Skeletal muscle satellite cell (primary cell): ENCODE results near the gene FAM114A2.
A peak's percentile ranks its signal among the peaks of the same experiment; 100 is the strongest.
"Not testable (repeated sequence)": the region's sequence is repeated elsewhere in the genome, so short reads cannot be mapped to it uniquely, and the experiment has no call there.

ENCODE experiments used
- H3K27me3 ChIP-seq: 2 replicates; pipeline ENCODE4 v1.7.0; 2013; ENCODE audit warnings: low read length; ENCODE audit not compliant: control insufficient read depth, insufficient read depth
- H3K36me3 ChIP-seq: 2 replicates; pipeline ENCODE4 v1.7.0; 2013; ENCODE audit warnings: mild to moderate bottlenecking, control low read depth, low read length; ENCODE audit not compliant: insufficient read depth
- H3K4me1 ChIP-seq: 2 replicates; pipeline ENCODE4 v1.7.0; 2013; ENCODE audit warnings: low read length; ENCODE audit not compliant: control insufficient read depth, insufficient read depth
- H3K4me2 ChIP-seq: 2 replicates; pipeline ENCODE4 v1.7.0; 2013; ENCODE audit warnings: mild to moderate bottlenecking, low read length
- H3K4me3 ChIP-seq: 2 replicates; pipeline ENCODE4 v1.7.0; 2013; ENCODE audit warnings: low read length
- H3K9ac ChIP-seq: 2 replicates; pipeline ENCODE4 v1.7.0; 2013; ENCODE audit warnings: mild to moderate bottlenecking, low read depth, low read length, moderate library complexity
- H3K9me3 ChIP-seq: replicated peaks from 2 replicates; pipeline ENCODE4 v1.7.0; 2013; ENCODE audit warnings: mild to moderate bottlenecking, control low read depth, low read length

Gene FAM114A2

DNA sequence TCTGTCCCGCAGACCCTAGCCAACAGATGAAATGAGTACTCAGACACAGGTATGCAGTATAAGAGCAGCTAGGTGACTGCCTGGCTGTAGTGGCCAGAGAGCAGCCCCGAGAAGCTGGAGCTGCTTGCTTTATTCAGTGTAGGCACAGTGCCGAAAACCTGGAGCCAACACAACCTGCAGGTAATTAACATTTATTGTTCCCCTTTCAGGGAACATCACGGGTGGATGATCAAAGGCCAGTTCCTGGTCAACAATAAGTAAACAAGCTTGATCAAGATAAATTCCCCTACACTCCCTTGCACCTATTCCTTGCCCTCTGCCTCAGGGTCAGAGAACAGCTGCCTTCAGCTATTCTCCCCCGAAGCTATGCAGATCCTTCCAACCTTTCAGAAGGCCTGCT is 31.1 kb upstream of the FAM114A2 start:
- not testable (repeated sequence) for H3K36me3 ChIP-seq, H3K9ac ChIP-seq, H3K9me3 ChIP-seq, H3K4me1 ChIP-seq, H3K4me3 ChIP-seq, H3K4me2 ChIP-seq, H3K27me3 ChIP-seq

DNA sequence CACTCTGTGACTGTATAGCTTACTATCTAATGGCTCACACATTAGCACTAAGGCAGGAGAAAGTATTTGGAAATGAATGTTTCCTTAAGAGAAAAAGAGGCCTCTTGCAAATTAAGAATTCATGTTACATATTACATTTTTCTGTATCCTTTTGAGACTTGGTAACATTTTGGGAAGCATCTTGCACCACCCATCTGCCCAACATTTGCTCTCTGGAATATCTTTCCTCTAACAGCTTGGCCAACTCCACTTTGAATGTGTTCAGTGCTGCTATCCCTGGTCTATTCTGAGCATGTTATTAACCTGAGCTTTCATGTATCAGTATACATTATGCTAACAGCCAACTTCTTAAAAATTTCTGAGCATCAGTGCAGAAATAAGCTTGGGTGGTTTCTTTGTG is 27.3 kb upstream of the FAM114A2 start:
- Histone ChIP-seq H3K27me3 (no peaks in the 10 kb centered on the region), H3K9me3 (no peaks in the 10 kb centered on the region), H3K9ac (no peak overlapping the region), H3K4me3 (no peak overlapping the region), H3K36me3 (no peaks in the 10 kb centered on the region), H3K4me1 (no peaks in the 10 kb centered on the region), H3K4me2 (no peak overlapping the region)

DNA sequence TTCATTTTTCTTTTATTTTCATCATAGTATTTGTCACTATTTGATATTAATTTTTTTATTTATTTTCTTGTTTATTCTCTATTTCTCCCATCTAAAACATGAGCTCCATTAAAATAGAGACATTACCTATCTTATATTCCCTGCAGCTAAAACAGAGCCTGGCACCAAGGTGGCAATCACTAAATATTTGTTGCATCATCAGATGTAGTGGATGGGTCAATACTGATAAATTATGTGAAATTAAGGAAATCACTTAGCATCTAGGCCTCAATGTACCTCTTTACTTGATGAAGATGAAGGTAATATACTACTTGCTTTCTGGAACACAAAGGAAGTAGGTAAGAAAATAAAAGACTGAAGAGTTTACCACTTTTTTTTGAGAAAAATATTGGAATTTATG is 24.7 kb upstream of the FAM114A2 start:
- H3K4me1 ChIP-seq = no peaks in the 10 kb centered on the region
- no peak overlapping the region for H3K9ac ChIP-seq
- no peaks in the 10 kb centered on the region for H3K9me3 ChIP-seq
- H3K27me3 ChIP-seq = no peaks in the 10 kb centered on the region
- no peak overlapping the region for H3K4me2 ChIP-seq
- no peaks in the 10 kb centered on the region for H3K36me3 ChIP-seq
- no peak overlapping the region for H3K4me3 ChIP-seq

DNA sequence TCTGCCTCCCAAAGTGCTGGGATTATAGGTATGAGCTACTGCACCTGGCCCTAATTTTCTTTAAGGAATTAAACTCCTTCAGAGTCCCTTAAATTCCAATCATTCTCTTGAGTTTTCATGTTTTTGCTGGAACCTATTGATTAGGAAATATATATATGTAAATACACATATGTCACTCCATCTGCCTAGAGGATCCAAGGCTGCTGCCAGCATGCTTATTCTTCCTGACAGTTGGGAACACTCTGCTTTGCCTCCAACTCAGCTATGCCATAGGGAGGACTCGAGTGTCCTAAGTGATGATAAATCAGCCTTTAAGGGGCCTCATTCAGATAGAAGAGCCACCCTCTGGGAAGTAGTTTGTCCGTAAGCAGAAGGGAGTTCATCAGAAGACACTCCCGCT is 21.9 kb upstream of the FAM114A2 start:
- H3K9ac ChIP-seq = no peak overlapping the region
- no peak overlapping the region for H3K4me2 ChIP-seq
- no peaks in the 10 kb centered on the region for H3K4me1 ChIP-seq
- no peaks in the 10 kb centered on the region for H3K36me3 ChIP-seq
- no peak overlapping the region for H3K4me3 ChIP-seq
- no peaks in the 10 kb centered on the region for H3K27me3 ChIP-seq
- H3K9me3 ChIP-seq = no peaks in the 10 kb centered on the region

DNA sequence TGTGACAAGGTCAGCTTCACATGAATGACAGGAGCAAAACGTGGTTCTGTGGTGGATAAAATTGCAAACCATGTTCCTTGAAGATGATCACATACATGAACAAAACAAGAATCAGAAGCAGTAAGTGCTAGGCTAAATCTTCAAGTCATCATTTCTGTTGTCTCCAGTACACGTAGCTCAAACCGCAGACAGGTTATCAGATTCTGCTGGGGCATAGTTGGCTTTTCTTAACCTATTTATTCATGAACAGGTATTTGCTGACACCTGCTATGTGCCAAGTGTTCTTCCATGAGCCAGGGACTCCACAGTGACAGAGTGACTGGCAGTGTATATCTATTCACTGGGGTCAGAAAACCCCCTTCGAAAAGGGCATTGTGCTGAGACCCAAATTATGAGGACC is 20.9 kb upstream of the FAM114A2 start:
- H3K27me3 ChIP-seq = no peaks in the 10 kb centered on the region
- peaks cover 1% of the 10 kb centered on the region for H3K36me3 ChIP-seq
- no peak overlapping the region for H3K9ac ChIP-seq

DNA sequence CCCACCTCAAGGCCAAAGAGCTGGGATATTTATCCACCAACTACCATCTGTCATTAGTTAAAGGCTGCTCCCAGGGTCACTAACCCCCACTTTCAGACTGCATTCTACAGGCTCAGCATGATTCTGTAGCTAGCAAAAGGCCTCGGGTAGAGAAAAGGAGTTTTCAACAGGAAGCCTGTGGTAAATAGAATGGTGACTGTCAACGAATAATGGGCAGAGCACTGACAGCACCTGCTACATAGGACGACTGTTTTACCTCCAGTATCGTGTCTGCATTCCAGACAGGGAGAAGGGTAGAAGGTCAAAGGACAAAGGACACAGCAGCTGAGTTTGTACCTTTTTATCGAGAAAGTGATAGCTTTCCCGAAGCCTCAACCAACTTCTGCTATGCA is 20.3 kb upstream of the FAM114A2 start:
- Histone ChIP-seq H3K4me3 (no peak overlapping the region), H3K9me3 (no peaks in the 10 kb centered on the region), H3K4me1 (no peaks in the 10 kb centered on the region), H3K9ac (no peak overlapping the region), H3K4me2 (no peak overlapping the region), H3K36me3 (peaks cover 7% of the 10 kb centered on the region), H3K27me3 (no peaks in the 10 kb centered on the region)

More for the DNA sequence above, 20.9 kb upstream of the FAM114A2 start:
- Histone ChIP-seq H3K4me3 (no peak overlapping the region), H3K4me1 (no peaks in the 10 kb centered on the region), H3K4me2 (no peak overlapping the region), H3K9me3 (no peaks in the 10 kb centered on the region)

DNA sequence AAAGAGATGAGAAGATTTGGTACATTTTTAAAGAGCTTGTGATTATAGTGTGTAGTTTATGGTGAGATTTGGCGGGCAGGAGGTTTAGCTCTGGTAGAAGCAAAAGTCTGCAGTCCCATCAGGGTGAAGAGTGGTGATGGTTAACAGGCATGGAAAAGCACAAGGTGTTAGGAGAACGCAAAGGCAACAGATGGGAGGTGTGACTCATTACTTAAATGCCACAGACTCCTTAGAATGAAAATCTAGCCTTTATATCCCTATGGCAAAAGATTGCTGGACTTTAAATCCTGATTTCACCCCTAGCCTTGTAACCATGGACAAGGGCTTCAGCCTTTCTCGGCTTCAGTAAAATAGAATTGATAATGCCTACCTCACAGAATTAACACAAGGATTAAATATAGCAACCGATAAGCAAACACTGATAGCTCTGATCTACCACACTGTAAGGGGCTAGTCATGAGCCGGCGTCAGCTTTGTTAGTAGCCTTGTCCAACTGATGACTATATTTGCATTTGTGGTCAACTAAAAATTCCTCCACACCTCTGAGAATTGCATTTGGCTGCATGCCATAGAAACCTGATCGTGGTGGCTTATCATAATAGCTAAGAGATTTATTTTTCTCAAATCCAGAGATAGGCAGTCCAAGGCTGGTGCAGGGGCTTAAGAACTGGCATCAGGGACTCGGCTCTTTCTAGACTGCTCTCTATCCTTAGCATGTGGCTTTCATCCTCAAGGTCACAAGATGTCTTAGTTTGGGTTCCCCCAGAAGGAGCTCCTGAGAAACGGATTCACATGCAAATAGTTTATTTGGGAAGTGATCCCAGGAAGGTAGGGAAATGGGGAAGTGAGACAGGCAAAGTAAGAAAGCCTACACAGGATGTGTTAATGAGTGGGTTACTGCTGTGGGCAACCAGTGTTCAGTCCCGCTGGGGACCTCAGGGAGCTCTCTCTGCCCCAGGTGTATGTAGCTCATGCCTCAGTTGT is 19.6 kb upstream of the FAM114A2 start:
- no peaks in the 10 kb centered on the region for H3K27me3 ChIP-seq
- no peak overlapping the region for H3K4me2 ChIP-seq
- no peaks in the 10 kb centered on the region for H3K4me1 ChIP-seq
- no peak overlapping the region for H3K9ac ChIP-seq
- H3K36me3 ChIP-seq = peaks cover 14% of the 10 kb centered on the region
- no peak overlapping the region for H3K4me3 ChIP-seq
- no peaks in the 10 kb centered on the region for H3K9me3 ChIP-seq

DNA sequence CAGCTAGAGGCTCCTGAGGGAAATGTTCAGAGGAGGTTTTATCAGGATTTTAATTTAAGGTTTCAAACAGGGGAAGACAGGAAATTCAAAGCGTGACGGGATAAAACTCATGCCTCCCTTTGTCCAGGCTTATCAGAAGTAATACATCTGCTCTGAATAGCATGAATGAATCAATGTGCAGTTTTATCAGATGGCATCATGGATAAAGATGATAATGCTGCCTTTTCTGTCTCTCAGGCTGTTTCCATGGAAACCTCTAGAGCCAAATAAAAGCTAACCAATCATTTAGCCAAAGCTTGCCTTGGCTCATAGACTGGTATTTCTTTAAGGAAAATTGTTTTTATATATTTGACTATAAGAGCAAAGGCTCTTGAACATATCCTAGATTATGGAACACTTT is 16.5 kb upstream of the FAM114A2 start:
- Histone ChIP-seq H3K36me3 (peaks cover 30% of the 10 kb centered on the region), H3K4me1 (no peaks in the 10 kb centered on the region), H3K4me3 (no peak overlapping the region), H3K27me3 (no peaks in the 10 kb centered on the region), H3K9me3 (no peaks in the 10 kb centered on the region), H3K4me2 (no peak overlapping the region), H3K9ac (no peak overlapping the region)

DNA sequence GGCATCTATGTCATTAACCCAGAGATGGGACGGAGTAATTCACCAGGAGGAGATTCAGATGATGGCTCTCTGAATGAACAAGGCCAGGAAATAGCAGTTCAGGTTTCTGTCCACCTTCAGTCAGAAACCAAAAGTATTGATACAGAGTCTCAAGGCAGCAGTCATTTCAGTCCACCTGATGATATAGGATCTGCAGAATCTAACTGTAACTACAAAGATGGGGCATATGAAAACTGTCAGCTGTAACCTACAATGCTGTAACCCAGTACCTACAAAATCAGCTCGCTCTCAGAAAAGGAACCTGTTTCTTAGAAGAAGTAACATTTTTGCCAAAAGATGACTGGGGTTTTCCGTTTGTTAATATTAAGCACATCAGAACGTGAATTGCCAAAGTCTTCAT is 14.8 kb upstream of the FAM114A2 start:
- Histone ChIP-seq H3K36me3 (peaks cover 34% of the 10 kb centered on the region), H3K4me2 (no peak overlapping the region), H3K27me3 (no peaks in the 10 kb centered on the region), H3K4me1 (no peaks in the 10 kb centered on the region), H3K9ac (no peak overlapping the region), H3K4me3 (no peak overlapping the region), H3K9me3 (no peaks in the 10 kb centered on the region)

DNA sequence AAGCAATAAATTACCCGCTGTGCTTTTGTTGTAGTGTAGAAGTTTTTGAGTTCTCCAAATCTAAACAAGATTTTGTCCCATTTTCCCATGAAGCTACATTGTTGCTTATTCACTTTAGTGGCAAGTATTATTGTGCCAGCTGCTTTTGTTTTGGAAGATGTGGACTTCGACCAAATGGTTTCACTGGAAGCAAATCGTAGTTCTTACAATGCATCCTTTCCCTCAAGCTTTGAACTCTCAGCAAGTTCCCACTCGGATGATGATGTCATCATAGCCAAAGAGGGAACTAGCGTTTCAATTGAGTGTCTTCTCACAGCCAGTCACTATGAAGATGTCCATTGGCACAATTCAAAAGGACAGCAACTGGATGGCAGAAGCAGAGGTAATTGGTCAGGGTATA is 10.9 kb upstream of the FAM114A2 start:
- H3K9me3 ChIP-seq = no peaks in the 10 kb centered on the region
- no peak overlapping the region for H3K4me2 ChIP-seq
- no peak overlapping the region for H3K4me3 ChIP-seq
- H3K9ac ChIP-seq = no peak overlapping the region
- H3K27me3 ChIP-seq = no peaks in the 10 kb centered on the region
- H3K4me1 ChIP-seq = peaks cover 5% of the 10 kb centered on the region
- peaks cover 34% of the 10 kb centered on the region for H3K36me3 ChIP-seq

DNA sequence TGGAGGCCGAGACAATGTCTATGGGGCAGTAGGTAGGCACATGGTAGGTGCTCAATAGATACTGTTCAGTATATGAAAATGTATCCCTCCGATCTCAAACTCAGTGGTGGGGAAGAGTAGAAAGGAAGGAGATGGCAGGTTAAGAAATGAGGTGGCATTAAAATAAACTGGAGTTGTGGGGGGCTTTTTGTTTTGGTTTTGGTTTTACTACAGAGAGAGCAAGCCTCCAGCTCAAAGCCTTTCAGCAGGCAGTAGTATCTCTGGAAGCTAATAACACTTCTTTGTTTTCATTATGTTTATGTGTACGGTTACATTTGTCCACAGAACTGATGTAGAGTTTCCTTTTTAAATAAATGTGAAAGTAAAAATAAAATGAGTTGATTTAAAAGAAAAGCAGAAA is 8.6 kb upstream of the FAM114A2 start:
- H3K27me3 ChIP-seq = no peaks in the 10 kb centered on the region
- peaks cover 13% of the 10 kb centered on the region for H3K36me3 ChIP-seq
- no peak overlapping the region for H3K4me2 ChIP-seq
- peaks cover 8% of the 10 kb centered on the region for H3K4me1 ChIP-seq
- no peak overlapping the region for H3K9ac ChIP-seq
- H3K4me3 ChIP-seq = no peak overlapping the region
- no peaks in the 10 kb centered on the region for H3K9me3 ChIP-seq

DNA sequence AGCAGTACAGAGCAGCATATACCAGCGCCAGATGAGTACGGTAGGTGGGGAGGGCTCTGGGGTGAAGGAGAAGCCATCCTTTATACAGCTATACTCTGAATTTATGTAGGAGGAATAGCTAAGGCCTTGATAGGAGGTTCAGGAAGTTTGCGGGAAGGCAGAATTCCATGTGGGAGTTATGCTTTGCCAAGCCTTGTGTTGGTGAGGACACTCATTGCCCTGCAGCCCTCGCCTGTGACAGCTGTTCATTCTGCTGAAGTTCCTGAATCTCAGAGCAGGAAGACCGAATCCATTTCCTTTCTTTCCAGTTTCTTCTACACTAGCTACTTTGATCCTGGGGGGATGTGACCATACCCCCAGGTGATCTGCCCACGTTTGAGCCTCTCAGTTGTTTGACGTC is 7.8 kb upstream of the FAM114A2 start:
- peaks cover 13% of the 10 kb centered on the region for H3K36me3 ChIP-seq
- H3K9ac ChIP-seq = no peak overlapping the region
- peaks cover 10% of the 10 kb centered on the region for H3K4me1 ChIP-seq
- H3K4me2 ChIP-seq = peak overlapping the region; percentile 16
- no peaks in the 10 kb centered on the region for H3K27me3 ChIP-seq
- H3K9me3 ChIP-seq = no peaks in the 10 kb centered on the region
- no peak overlapping the region for H3K4me3 ChIP-seq
